H9 (cell line): ENCODE measurements around the gene ZNRF2. TPM values are rescaled to one million over a fixed set of nuclear protein-coding genes. Genes with fewer than 3 reads are reported as not detected.

ENCODE experiments used
- DNase-seq: peaks from one replicate; pipeline ENCODE4 v3.0.0-alpha.2; 2017
- H2AFZ ChIP-seq: one replicate; pipeline ENCODE4 v1.6.1; 2013; ENCODE audit warnings: mild to moderate bottlenecking, low read length, control low read depth, moderate library complexity
- H2AK5ac ChIP-seq: 2 replicates; pipeline ENCODE4 v1.6.1; 2013; ENCODE audit warnings: low read length, control low read depth, mixed read lengths; ENCODE audit not compliant: insufficient read length
- H2BK120ac ChIP-seq: one replicate; pipeline ENCODE4 v1.6.1; 2013; ENCODE audit warnings: low read depth, mild to moderate bottlenecking, low read length, control low read depth, inconsistent platforms; ENCODE audit not compliant: poor library complexity, severe bottlenecking
- H2BK12ac ChIP-seq: 2 replicates; pipeline ENCODE4 v1.6.1; 2013; ENCODE audit warnings: low read length, control low read depth, mixed read lengths, low read depth; ENCODE audit not compliant: insufficient read length
- H2BK15ac ChIP-seq: 2 replicates; pipeline ENCODE4 v1.6.1; 2013; ENCODE audit warnings: low read depth, low read length, control low read depth
- H2BK20ac ChIP-seq: one replicate; pipeline ENCODE4 v1.6.1; 2013; ENCODE audit warnings: low read depth, mild to moderate bottlenecking, low read length, control low read depth, inconsistent platforms; ENCODE audit not compliant: poor library complexity, severe bottlenecking
- H2BK5ac ChIP-seq: 2 replicates; pipeline ENCODE4 v1.6.1; 2013; ENCODE audit warnings: low read length, control low read depth, mixed read lengths; ENCODE audit not compliant: insufficient read length
- H3K14ac ChIP-seq: 2 replicates; pipeline ENCODE4 v1.6.1; 2013; ENCODE audit warnings: low read length, control low read depth; ENCODE audit not compliant: insufficient read depth
- H3K18ac ChIP-seq: 2 replicates; pipeline ENCODE4 v1.6.1; 2013; ENCODE audit warnings: low read depth, mild to moderate bottlenecking, mixed read lengths, low read length, control low read depth; ENCODE audit not compliant: insufficient read length
- H3K23ac ChIP-seq: 2 replicates; pipeline ENCODE4 v1.6.1; 2013; ENCODE audit warnings: low read length, control low read depth, mixed read lengths, low read depth; ENCODE audit not compliant: insufficient read length
- H3K23me2 ChIP-seq: 2 replicates; pipeline ENCODE4 v1.6.1; 2013; ENCODE audit warnings: low read depth, mild to moderate bottlenecking, mixed read lengths, low read length, control low read depth; ENCODE audit not compliant: insufficient read length, poor library complexity, severe bottlenecking
- H3K27ac ChIP-seq: 2 replicates; pipeline ENCODE4 v1.5.1; 2013; ENCODE audit warnings: low read length, control low read depth, mixed read lengths, low read depth; ENCODE audit not compliant: insufficient read length
- H3K27me3 ChIP-seq: 2 replicates; pipeline ENCODE4 v1.6.1; 2013; ENCODE audit warnings: low read length, control low read depth, inconsistent platforms; ENCODE audit not compliant: insufficient read depth
- H3K4ac ChIP-seq: 2 replicates; pipeline ENCODE4 v1.6.1; 2013; ENCODE audit warnings: low read depth, mild to moderate bottlenecking, control low read depth, inconsistent platforms, low read length, moderate library complexity
- H3K4me1 ChIP-seq: 2 replicates; pipeline ENCODE4 v1.6.1; 2013; ENCODE audit warnings: low read length, control low read depth, inconsistent platforms; ENCODE audit not compliant: insufficient read depth
- H3K4me2 ChIP-seq: 2 replicates; pipeline ENCODE4 v1.6.1; 2013; ENCODE audit warnings: low read length, control low read depth, mixed read lengths; ENCODE audit not compliant: insufficient read length, insufficient read depth
- H3K56ac ChIP-seq: 2 replicates; pipeline ENCODE4 v1.6.1; 2013; ENCODE audit warnings: low read depth, mild to moderate bottlenecking, mixed read lengths, low read length, control low read depth; ENCODE audit not compliant: insufficient read length
- H3K79me1 ChIP-seq: 2 replicates; pipeline ENCODE4 v1.6.1; 2013; ENCODE audit warnings: low read depth, mild to moderate bottlenecking, moderate library complexity, low read length, control low read depth, inconsistent platforms; ENCODE audit not compliant: insufficient read depth, poor library complexity, severe bottlenecking
- H3K79me2 ChIP-seq: 2 replicates; pipeline ENCODE4 v1.6.1; 2013; ENCODE audit warnings: low read length, control low read depth, inconsistent platforms; ENCODE audit not compliant: insufficient read depth
- H3K9ac ChIP-seq: 2 replicates; pipeline ENCODE4 v1.6.1; 2013; ENCODE audit warnings: low read length, control low read depth, mixed read lengths; ENCODE audit not compliant: insufficient read length; ENCODE audit errors: extremely low read depth
- H3K9me3 ChIP-seq: one replicate; pipeline ENCODE4 v1.6.1; 2013; ENCODE audit warnings: low read depth, low read length, inconsistent platforms; ENCODE audit not compliant: control insufficient read depth
- H3T11ph ChIP-seq: one replicate; pipeline ENCODE4 v1.6.1; 2013; ENCODE audit warnings: mild to moderate bottlenecking, low read length, control low read depth, inconsistent platforms
- H4K20me1 ChIP-seq: one replicate; pipeline ENCODE4 v1.6.1; 2013; ENCODE audit not compliant: control insufficient read depth, insufficient read length, insufficient read depth
- H4K5ac ChIP-seq: 2 replicates; pipeline ENCODE4 v1.6.1; 2013; ENCODE audit warnings: low read depth, mild to moderate bottlenecking, mixed read lengths, low read length, control low read depth; ENCODE audit not compliant: insufficient read length
- H4K8ac ChIP-seq: replicated peaks from 2 replicates; pipeline ENCODE4 v1.6.1; 2013; ENCODE audit warnings: low read length, control low read depth, mixed read lengths, low read depth; ENCODE audit not compliant: insufficient read length
- H4K91ac ChIP-seq: 2 replicates; pipeline ENCODE4 v1.6.1; 2013; ENCODE audit warnings: low read depth, mild to moderate bottlenecking, moderate library complexity, mixed read lengths, low read length, control low read depth; ENCODE audit not compliant: insufficient read length
- H3K27ac Mint-ChIP-seq, 3 experiments: 2 replicates in 2 of 3; 3 replicates in 1 of 3; pipeline ENCODE4 v1.8.0; 2020 to 2021; ENCODE audit warnings: mixed read lengths in 3 of 3, mild to moderate bottlenecking in 1 of 3, moderate library complexity in 1 of 3
- H3K27me3 Mint-ChIP-seq: 2 replicates; pipeline ENCODE4 v1.8.0; 2021; ENCODE audit warnings: low read depth, mild to moderate bottlenecking, moderate library complexity, mixed read lengths
- H3K36me3 Mint-ChIP-seq, 3 experiments: 2 replicates in 2 of 3; 3 replicates in 1 of 3; pipeline ENCODE4 v1.8.0; 2020 to 2021; ENCODE audit warnings: low read depth in 3 of 3, mixed read lengths in 3 of 3; ENCODE audit not compliant: insufficient read depth in 1 of 3
- H3K4me1 Mint-ChIP-seq, 2 experiments: 2 replicates each; pipeline ENCODE4 v1.8.0; 2020; ENCODE audit warnings: mixed read lengths in 2 of 2
- H3K4me3 Mint-ChIP-seq, 2 experiments: 2 replicates in 1 of 2; 3 replicates in 1 of 2; pipeline ENCODE4 v1.8.0; 2020 to 2021; ENCODE audit warnings: mild to moderate bottlenecking in 2 of 2, mixed read lengths in 2 of 2, moderate library complexity in 1 of 2
- H3K9me3 Mint-ChIP-seq, 2 experiments: 2 replicates in 1 of 2; 3 replicates in 1 of 2; pipeline ENCODE4 v1.8.0; 2020; ENCODE audit warnings: mild to moderate bottlenecking in 2 of 2, mixed read lengths in 2 of 2, moderate library complexity in 1 of 2
- CTCF ChIP-seq: fragments of 200-600 bp; sonication (generic); conservative IDR thresholded peaks from 3 replicates; pipeline ENCODE4 v1.8.0; 2021; ENCODE audit warnings: antibody characterized with exemption, mild to moderate bottlenecking
- WGBS: extraction: QIAGEN DNeasy Blood & Tissue Kit; methylation state at CpG from one replicate; pipeline ENCODE4 v1.1.7; 2013; ENCODE audit warnings: missing lambda C conversion rate, low lambda C conversion rate, mixed read lengths; ENCODE audit not compliant: insufficient read length; ENCODE audit errors: extremely low coverage; 5-methylcytosine and 5-hydroxymethylcytosine counted together
- total RNA-seq: library from RNA; stranded (reverse); gene quantifications from 2 replicates; pipeline ENCODE4 v1.2.1, GENCODE V29; 2021

ZNRF2 gene
- total RNA-seq, 1 experiment from 2014 or later = 16.5 TPM

GRCh38 chr7:30365621-30366020 is 81.2 kb downstream of the ZNRF2 start:
- H3K4me1 ChIP-seq = no peaks in the 10 kb centered on the region
- no peak overlapping the region for H3K56ac ChIP-seq
- no peak for DNase-seq
- no peaks in the 10 kb centered on the region for H3K27me3 ChIP-seq
- Mint-ChIP-seq H3K9me3 (no peaks in the 10 kb centered on the region), H3K27me3 (no peaks in the 10 kb centered on the region), H3K36me3 (peaks cover 0 to 6% (median 0%) of the 10 kb centered on the region in 3 experiments; a peak in 1 of 7 replicates), H3K4me3 (no peak overlapping the region), H3K27ac (peak overlapping the region in 2 of 3 experiments; percentile 3 to 45; a peak in 3 of 7 replicates), H3K4me1 (peaks cover 6 to 15% of the 10 kb centered on the region in 2 experiments)
- no peak overlapping the region for H2BK15ac ChIP-seq
- TF ChIP-seq CTCF = no peak
- no peaks in the 10 kb centered on the region for H4K20me1 ChIP-seq
- H3K4me2 ChIP-seq = no peak overlapping the region
- H3K4ac ChIP-seq = no peak overlapping the region
- no peak overlapping the region for H2BK120ac ChIP-seq
- H3K9me3 ChIP-seq = no peaks in the 10 kb centered on the region
- H2BK20ac ChIP-seq = no peak overlapping the region
- H3K23ac ChIP-seq = no peak overlapping the region
- H4K91ac ChIP-seq = no peak overlapping the region
- H3K27ac ChIP-seq = no peak overlapping the region
- WGBS = no CpG with 5 or more reads among the region's 3 CpGs
- no peak overlapping the region for H2BK5ac ChIP-seq
- no peak overlapping the region for H3K9ac ChIP-seq
- no peak overlapping the region for H3K14ac ChIP-seq
- no peak overlapping the region for H2BK12ac ChIP-seq
- no peak overlapping the region for H2AFZ ChIP-seq
- no peak overlapping the region for H3K18ac ChIP-seq
- H3K79me1 ChIP-seq = no peaks in the 10 kb centered on the region
- H3T11ph ChIP-seq = no peak overlapping the region
- H2AK5ac ChIP-seq = no peak overlapping the region
- no peaks in the 10 kb centered on the region for H3K23me2 ChIP-seq
- no peak overlapping the region for H4K8ac ChIP-seq
- H4K5ac ChIP-seq = no peak overlapping the region
- H3K79me2 ChIP-seq = no peaks in the 10 kb centered on the region
